GM19043 (cell line): Measurements from ENCODE around the gene FRK.
"Not testable (repeated sequence)": the region's sequence is repeated elsewhere in the genome, so short reads cannot be mapped to it uniquely, and the experiment has no call there.

Source experiments
- ATAC-seq: cut with Tn5 transposase; IDR thresholded peaks from one replicate; pipeline ENCODE4 v1.9.1; 2021; ENCODE audit warnings: low read depth; ENCODE audit not compliant: unreplicated experiment

Gene FRK, protein sequence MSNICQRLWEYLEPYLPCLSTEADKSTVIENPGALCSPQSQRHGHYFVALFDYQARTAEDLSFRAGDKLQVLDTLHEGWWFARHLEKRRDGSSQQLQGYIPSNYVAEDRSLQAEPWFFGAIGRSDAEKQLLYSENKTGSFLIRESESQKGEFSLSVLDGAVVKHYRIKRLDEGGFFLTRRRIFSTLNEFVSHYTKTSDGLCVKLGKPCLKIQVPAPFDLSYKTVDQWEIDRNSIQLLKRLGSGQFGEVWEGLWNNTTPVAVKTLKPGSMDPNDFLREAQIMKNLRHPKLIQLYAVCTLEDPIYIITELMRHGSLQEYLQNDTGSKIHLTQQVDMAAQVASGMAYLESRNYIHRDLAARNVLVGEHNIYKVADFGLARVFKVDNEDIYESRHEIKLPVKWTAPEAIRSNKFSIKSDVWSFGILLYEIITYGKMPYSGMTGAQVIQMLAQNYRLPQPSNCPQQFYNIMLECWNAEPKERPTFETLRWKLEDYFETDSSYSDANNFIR

GRCh38 chr6:116060572-116061283 is at the start of gene FRK:
Gene FRK, minus strand, starts transcription at chr6:116060891. Its CDS starts 580 bp downstream, at chr6:116060311.
- ATAC-seq, result peak; percentile 55

DNA sequence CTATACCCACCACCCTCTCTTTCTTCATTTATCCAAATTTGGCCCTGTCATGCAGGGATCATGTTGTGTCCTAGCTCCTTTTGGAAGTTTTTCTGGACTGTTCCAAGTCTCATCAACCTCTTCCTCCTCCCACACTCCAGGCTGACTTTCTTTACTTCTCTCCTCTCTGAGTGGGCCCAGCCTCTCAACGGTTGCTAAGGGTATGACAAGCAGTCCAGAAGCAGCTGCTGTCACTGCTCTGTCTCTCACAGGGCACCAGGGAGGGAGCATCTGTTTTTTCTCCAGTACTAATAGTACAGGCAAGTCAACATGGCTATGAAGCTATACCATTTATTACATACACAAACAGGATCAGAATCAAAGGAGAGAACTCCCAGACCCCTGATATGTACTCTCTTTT is 48.1 kb upstream of the FRK start:
- no peak for ATAC-seq

DNA sequence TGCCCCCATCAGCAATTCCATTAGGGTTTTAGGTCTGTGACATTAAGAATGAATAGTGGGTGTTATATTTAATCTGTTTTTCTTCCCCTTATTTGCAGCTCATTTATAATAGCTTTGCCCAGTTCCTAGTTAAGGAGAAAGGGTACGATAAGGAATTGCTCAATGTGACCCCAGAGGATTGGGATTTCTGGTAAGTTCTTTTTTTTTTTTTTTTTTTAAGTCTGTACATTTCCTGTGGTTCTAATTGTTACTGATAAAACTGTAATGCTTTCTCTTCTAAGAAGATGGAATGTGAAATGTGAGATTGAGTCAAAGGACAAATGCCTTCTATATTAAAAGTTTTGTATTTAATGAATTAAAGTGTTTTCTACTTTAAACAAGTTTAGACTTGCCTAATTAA is 45.5 kb upstream of the FRK start:
- no peak for ATAC-seq

GRCh38 chr6:116105247-116105646 is 44.6 kb upstream of the FRK start:
- ATAC-seq, result no peak

- no peak for ATAC-seq
Observed at GRCh38 chr6:116104636-116105035, 43.9 kb upstream of the FRK start.

DNA sequence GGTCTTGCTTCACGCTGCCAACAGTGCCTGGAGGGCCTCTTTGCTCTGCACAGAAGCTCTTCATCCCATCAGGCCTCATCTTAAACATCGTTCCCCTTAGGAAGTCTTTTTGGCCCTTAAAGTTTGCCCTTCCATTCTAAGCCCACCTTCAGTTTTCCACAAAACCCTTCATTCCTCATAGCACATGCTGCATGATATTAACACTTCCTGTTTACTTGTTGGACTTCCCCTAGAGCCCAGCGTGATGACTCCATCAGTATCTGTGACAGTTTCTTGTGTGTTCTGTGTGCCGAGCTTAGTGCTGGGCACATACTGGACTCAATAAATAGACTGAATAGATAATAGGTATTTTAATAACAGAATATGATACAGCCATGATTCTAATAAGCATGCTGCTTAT is 42.2 kb upstream of the FRK start:
- ATAC-seq, result no peak

DNA sequence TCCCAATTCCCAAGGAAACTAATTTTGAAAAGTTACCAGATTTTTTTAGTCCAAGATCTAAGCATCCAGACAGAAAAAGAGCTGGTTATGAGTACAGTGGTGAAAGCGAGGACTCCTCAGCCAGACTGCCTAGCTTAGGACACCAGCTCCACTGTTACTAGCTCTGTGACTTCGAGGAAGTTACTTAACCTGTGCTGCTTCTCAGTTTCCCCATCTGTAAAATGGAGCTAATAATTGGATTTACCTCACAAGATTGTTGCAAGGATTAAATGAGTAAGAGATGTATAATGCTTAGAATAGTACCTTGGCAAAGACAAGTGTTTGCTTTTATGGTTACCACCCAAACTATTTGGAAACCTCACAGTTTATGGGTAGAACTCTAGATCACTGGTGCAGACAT is 41.1 kb upstream of the FRK start:
- no peak for ATAC-seq

- ATAC-seq, result no peak
Observed at GRCh38 chr6:116101302-116101718, 40.6 kb upstream of the FRK start.

- ATAC-seq, result peak; percentile 71
Observed at GRCh38 chr6:116100419-116101301, 40.0 kb upstream of the FRK start, which contains the start of gene NT5DC1. Gene NT5DC1, plus strand, starts transcription at chr6:116100853. Its CDS starts 78 bp downstream, at chr6:116100931.

DNA sequence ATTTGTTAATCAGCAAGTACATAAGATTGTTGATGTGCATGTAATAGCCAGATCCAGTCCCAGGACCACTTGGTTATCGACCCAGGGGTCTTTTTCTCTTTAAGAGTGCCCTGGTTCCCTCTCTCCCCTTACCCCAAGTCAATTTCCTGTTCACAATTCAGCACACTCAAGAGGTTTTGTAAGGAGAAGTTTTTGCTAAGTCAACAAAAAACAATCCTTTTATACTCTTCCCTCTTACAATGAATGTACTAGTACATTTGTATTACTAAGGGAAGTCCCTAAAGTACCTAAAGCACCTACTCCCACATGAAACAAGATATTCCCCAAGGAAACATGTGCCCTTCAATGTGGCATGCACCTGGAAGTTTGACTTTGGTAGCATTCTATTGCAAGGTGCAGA is 38.3 kb upstream of the FRK start:
- ATAC-seq, result no peak

DNA sequence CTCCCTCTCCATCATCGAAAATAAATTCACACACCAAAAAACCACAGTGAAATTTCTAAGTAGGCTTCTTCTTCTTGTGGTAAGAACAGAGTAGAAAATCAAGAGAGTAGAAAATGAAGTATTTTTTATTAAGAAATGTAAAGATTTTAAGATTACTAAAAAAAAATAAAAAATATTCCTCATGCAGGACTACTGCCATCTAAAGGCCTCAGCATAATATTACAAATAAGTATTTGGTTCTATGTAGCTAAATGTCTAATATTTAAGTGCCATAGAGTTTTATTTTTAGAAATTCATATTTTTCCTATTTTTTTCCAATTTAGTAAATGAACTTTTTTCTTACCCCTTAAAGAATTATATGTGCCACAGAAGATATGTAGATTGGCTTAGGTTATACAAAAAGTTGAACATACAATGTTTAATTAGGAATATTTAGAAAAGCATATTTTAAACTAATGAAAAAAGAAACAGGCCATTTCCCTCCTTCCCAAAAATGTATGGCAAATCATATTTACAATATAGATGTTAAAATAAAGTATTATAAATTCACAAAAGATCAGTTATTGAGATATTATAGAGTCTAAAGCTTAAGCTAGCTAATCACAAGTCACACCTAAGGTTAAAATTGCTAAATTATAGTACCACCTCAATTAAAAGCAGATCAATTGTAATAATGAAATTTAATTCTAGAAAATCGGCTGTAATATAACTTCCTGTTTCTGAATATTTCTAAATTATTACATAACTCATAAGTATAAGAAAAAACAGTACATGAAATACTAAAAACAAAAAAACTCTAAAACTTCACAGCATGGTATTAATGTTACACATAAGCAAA is 36.5 kb upstream of the FRK start:
- no peak for ATAC-seq

- ATAC-seq, result not testable (repeated sequence)
Observed at GRCh38 chr6:116096048-116096759, 35.5 kb upstream of the FRK start.

DNA sequence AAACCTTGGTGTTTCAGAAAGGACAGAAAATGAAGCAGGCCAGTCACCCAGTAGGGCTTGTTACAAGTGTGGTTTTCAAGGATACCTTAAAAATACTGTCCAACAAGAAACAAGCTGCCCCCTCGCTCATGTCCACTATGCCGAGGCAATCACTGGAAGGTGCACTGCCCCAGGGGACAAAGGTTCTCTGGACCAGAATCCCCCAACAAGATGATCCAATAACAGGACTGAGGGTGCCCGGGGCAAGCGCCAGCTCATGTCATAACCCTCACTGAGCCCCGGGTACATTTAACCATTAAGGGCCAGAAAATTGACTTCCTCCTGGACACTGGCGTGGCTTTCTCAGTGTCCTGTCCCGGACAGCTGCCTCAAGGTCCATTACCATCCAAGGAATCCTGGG is 33.4 kb upstream of the FRK start:
- ATAC-seq, result no peak

DNA sequence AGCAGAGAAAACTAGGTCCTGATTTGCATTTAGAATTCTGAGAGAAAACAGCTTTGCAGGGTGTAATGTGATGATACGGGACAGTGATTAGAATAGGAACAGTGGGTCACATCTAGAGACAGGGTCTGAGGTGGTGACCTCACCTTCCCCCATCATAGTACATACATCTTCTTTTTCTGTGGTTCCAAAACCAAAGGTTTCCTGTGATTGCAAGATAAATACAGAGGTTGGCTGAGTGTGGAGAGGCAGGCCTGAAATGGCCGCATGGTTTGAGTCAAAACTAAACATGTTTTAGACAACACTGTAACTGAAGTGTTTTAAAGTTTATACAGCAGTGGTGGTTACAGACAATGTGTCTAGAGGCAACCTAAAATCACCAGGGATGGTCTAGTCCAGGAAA is 29.6 kb upstream of the FRK start:
- ATAC-seq, result peak; percentile 49

DNA sequence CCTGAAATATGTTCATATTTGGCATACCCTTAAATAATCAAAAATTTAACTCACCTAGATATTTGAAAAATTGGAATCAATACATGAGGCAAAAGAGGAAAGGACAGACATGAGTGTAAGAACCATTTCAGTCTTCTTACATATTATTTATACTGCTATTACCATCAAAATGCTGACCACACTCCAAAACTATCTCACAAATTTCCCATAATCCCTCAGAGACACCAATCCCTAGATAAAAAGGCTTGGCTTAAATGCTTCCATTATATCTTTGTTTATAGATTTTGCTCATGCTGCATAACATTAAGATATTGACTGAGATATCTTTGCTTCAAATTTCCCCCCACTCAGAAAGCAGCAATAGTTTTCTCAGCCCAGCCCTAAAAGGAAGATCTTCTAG is 28.3 kb upstream of the FRK start:
- no peak for ATAC-seq

- ATAC-seq, result peak; percentile 92
Observed at GRCh38 chr6:116087437-116088027, 26.8 kb upstream of the FRK start.

- ATAC-seq, result no peak
Observed at GRCh38 chr6:116084284-116084683, 23.6 kb upstream of the FRK start.

DNA sequence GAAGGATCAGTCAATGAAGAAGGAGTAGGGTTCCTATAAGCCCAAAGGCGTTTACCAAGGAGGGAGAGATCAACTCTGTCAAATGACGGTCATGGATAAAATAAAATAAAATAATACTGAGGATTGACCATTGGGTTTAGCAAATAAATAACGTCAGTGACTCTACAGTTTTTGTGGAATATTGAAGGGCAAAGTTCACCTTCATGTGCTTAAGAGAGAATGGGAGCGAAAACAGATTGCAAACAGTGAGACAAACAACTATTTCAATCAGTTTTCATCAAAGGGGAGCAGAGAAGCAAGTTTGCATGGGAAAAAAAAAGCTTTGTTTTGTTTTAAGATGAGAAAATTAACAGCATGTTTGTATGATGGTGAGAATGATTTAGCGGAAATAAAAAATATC is 22.4 kb upstream of the FRK start:
- no peak for ATAC-seq

DNA sequence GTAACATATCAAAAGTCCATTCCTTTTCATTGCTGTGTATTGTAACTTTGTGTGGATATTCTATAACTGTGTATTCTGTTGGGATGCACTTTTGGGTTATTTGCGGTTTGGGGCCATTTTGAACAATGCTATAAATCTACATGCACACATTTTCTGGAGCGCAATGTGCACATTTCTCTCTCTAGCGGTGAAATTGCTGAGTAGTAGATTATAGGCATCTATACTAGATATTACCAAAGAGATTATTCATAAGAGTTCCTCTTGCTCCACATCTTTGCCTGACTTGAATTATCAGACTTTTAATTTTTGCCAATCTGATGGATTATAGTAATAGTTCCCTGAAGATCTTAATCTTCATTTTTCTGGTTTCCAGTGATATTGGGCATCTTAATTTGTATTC is 18.3 kb upstream of the FRK start:
- ATAC-seq, result no peak
